GM19240 (cell line): ENCODE measurements around the gene ZNF500.

Source experiments
- DNase-seq: peaks from one replicate; pipeline ENCODE4 v3.0.0; 2011; ENCODE audit warnings: low spot score; ENCODE audit not compliant: insufficient read length

ZNF500 gene

DNA sequence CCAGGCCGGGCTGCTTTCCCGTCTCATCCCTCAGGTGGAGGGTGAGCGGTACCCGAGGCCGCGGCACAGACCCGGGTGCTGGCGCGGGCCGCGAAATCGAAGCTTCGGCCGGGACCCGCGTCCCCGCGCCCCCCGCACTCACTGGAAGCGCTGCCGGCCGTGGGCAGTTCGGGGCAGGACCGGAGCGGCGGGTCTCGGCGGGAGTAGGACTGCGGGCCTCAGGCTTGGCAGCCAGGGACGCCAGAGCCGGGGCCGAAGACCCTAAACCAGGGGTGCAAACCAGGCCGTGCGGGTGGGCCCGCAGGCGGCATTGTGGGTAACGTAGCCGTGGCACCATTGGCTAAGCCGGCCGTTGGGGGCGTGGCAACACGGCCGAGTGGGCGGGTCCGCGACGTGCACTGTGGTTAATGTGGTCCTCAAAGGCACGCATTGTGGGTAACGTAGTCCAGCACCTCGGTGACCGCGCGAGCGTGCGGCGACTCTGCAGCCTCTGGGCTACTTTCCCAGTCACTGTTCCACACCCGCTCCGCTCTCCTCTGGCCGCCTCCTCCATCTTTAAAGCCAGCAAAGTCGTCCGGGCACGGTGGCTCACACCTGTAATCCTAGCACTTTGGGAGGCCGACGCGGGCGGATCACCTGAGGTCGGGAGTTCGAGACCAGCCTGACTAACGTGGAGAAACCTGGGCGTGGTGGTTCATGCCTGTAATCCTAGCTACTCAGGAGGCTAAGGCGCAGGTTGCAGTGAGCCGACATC is at the start of gene ZNF500:
TSS of gene ZNF500 (minus strand) at position 288 of the 754 bp plus-strand sequence. CDS start 1,184 bp downstream, outside the sequence.
- DNase-seq: peak; percentile 91

GRCh38 chr16:4814542-4815173 is 47.7 kb upstream of the ZNF500 start:
- DNase-seq: no peak

- no peak for DNase-seq
Observed at GRCh38 chr16:4814046-4814445, 47.1 kb upstream of the ZNF500 start.

- DNase-seq: no peak
Observed at GRCh38 chr16:4813251-4814003, 46.5 kb upstream of the ZNF500 start.

DNA sequence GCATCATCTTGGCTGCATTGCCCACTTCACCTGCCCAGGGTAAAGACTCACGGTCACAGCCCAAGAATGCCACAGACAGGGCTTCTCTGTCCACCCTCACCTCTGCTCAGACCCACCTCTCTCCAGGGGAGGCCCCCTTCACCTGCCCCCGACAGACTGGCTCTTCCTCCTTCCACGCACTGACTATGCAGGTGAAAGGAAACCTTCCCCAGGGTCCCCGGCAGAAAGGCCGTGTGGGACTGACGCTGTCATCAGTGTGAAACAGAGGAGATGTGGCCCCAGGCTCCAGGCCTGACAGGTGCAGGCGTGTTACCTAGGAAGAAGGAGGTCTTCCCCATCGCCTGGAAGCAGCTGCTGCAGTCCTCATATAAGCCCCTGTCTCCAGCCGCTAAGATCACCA is 44.8 kb upstream of the ZNF500 start:
- DNase-seq: no peak

GRCh38 chr16:4811242-4811641 is 44.3 kb upstream of the ZNF500 start:
- no peak for DNase-seq

DNA sequence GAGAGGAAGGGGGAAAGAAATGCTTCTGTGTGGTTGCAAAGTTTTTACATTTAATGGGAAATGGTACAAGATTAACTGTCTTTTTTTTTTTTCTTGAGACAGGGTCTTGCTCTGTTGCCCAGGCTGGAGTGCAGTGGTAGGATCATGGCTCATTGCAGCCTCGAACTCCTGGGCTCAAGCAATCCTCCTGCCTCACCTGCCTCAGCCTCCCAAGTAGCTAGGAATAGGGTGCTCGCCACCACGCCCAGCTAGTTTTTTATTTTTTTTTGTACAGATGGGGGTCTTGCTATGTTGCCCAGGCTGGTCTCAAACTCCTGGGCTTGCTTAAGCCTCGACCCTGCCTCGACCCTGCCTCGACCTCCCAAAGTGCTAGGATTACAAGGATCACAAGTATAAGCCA is 39.3 kb upstream of the ZNF500 start:
- no peak for DNase-seq

GRCh38 chr16:4805231-4805630 is 38.3 kb upstream of the ZNF500 start:
- DNase-seq: no peak

DNA sequence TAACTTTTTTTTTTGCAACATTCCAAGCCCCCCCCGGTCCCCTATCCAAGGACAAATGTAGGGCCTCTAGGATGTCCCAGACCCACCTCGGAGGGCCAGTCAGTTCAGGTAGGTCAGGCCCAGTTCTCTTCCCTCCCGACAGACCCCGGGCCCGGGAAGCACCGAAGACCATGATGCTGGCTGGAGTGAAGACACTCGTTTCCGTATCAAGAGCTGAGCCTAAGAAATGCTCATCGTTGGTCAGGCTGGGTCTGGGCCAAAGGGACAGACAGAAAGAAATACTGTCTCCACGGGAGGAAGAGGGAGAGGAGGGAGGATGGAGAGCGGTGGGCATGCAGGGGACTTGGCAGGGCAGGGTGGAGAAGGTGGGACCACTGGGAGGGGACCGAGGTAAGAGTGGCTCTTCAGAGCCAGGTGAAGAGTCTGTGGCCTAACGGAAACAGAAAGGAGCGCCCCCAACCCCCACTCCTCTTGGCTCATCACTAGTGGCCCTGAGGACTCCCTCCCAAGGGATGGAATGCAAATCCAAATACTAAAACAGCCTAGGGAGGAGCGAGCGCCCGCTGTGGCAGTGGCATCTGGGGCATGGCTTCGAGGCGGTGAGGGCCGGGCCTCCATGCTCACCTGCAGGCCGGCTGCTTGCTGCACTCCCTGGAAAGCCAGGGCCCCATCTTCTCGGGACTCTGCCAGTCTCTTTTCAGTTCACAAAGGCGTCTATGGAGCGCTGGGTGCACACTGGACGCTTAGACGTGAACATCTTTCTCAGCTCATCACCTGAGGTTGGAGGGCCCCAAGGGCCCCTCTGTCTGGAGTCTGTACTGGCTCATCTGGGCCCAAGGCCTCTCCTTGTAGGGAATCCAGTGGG is 37.2 kb upstream of the ZNF500 start:
- no peak for DNase-seq

GRCh38 chr16:4803401-4803844 is 36.5 kb upstream of the ZNF500 start:
- DNase-seq: no peak

DNA sequence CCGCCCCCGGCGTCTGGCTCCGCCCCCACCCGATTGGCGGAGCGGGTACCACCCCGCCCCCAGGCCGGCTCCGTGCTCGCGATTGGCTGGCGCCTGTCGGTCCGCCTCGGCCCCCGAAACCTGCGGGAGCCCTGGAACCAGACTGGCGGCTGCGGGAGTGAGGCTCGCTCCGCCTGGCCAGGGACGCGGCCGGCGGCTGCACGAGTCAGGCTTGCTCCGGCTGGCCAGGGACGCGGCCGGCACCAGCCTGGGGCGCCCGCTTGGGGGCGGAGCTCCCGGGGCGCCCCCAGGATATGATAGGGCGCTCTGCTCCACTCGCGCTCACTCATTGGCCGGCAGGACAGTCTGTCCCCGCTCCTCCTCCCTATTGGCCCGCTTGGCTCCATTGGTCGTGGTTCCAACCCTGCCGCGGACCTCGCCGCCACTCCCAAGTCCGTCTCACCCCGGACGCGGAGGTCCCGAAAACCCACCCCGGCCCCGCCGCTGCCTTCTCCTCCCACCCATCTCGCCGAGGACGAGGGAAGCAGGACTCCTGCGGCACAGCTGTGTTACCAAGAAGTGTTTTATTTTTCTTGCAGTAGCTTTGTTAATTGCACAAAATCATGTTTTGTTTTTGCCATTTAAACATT is 35.8 kb upstream of the ZNF500 start:
- peak; percentile 89 for DNase-seq

GRCh38 chr16:4801962-4802658 is 35.1 kb upstream of the ZNF500 start, which contains the start of gene ROGDI:
TSS of gene ROGDI (minus strand) at chr16:4802633. CDS start at chr16:4802571, 62 bp downstream.
- peak; percentile 60 for DNase-seq

DNA sequence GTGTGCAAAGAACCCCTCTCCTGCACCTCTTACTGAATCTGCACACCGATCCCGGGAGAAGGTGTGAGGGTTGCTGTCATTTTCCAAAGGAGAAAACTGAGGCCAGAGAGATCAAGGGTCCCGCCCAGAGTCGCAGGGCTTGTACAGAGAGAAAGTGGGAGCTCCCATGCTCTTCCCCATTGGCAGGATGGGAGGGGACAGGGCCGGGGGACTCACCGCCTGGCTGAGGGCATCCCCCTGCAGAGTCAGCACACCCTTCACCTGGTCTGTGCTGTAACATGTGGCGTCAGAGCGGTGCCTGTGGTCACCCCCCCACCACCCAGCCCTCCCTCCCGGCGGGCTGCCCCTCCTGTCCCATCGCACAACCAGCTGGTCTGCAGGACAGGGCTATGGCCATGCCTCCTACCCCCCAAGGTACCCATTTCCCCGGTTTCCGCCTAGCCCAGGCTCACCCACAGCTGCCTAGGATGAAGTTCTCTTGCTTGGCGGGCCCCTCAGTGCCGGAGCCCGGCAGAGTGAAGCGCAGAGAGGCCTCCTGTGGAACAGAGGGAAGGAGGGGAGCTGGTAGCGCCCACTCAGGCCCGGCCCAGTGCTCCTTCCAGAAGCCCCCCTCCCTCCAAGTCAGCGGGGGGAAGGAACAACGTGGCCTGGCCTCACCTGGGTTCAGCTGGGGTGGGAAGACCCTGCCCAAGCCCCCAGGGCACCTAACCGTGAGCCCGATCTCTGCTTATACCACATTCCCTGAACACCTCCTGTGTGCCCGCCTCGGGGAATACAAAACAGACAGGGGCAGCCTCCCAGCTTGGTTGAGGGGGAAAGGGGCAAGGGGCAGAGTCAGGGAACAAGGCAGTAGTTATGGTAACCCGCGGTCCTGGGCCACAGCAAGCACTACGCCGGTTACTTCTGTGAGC is 34.3 kb upstream of the ZNF500 start:
- no peak for DNase-seq

GRCh38 chr16:4800290-4801041 is 33.5 kb upstream of the ZNF500 start:
- no peak for DNase-seq

DNA sequence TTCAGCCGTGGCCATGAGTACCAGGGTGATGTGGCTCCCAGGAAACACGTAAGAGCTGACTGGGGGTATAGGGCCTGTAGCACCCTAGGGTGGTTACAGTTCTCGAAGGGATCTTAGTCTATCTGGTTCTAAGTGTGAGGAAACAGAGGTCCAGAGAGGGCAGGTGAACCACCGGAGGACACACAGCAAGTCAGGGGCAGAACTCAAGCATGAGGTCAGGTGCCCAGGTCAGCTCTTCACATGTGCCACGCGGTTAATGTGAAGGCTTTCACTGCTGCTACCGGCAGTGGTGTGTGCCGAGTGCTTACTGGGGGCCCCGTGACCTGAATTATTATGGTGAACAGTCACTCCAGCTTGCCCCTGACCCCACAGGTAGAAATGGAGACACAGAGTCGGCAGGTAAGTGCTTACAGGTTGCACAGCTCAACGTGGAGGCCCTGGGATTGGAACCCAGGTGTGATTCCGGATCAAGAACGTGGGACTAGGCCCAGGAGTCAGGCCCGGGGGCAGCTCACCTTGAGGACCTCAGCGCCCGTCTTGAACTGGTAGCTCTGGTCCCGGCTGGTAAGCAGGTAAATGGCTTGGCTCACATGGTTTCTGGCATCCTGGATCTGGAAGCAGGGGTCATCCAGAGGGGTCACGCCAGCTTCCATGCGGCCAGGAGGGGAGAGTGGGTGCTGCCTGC is 32.4 kb upstream of the ZNF500 start:
- DNase-seq: no peak

GRCh38 chr16:4798456-4798855 is 31.5 kb upstream of the ZNF500 start:
- DNase-seq: no peak

- DNase-seq: no peak
Observed at GRCh38 chr16:4797805-4798252, 30.9 kb upstream of the ZNF500 start.
